HepG2 (cell line): ENCODE results near the gene AKT3.

Experiments used
- CCAR2 ChIP-seq: fragments of 200-400 bp; formaldehyde crosslinking; optimal IDR thresholded peaks from 2 replicates; pipeline ENCODE3; 2018; ENCODE audit warnings: low read depth, mild to moderate bottlenecking, low read length, moderate library complexity
- CHD2 ChIP-seq: IDR thresholded peaks from 2 replicates; pipeline ENCODE4 v1.6.1; 2011; ENCODE audit warnings: low read depth, low read length, improper control_type of control experiment
- ISL2 ChIP-seq: sonication (generic); formaldehyde crosslinking; IDR thresholded peaks from 2 replicates; pipeline ENCODE4 v1.5.0; 2020; ENCODE audit warnings: missing genetic modification reagents
- KDM6A ChIP-seq: IDR thresholded peaks from 2 replicates; pipeline ENCODE4 v1.6.1; 2016; ENCODE audit warnings: low read depth
- RFX5 ChIP-seq: IDR thresholded peaks from 2 replicates; pipeline ENCODE4 v1.6.1; 2011; ENCODE audit warnings: low read depth, low read length, improper control_type of control experiment
- YY1 ChIP-seq: IDR thresholded peaks from 2 replicates; pipeline ENCODE4 v1.6.1; 2011; ENCODE audit warnings: low read length, low read depth, moderate library complexity, mild to moderate bottlenecking; ENCODE audit not compliant: insufficient read depth, insufficient replicate concordance
- TF ChIP-seq, protein P1 (sequence below): sonication (generic); formaldehyde crosslinking; IDR thresholded peaks from 2 replicates; pipeline ENCODE4 v1.5.0; 2020; ENCODE audit warnings: mild to moderate bottlenecking, missing genetic modification reagents, moderate library complexity
- TF ChIP-seq, protein P2 (sequence below): sonication (generic); formaldehyde crosslinking; IDR thresholded peaks from 2 replicates; pipeline ENCODE4 v1.8.1; 2023; ENCODE audit warnings: mild to moderate bottlenecking, inconsistent platforms, moderate library complexity, missing genetic modification reagents, borderline replicate concordance
- TF ChIP-seq, protein P3 (sequence below): sonication (generic); formaldehyde crosslinking; conservative IDR thresholded peaks from 2 replicates; pipeline ENCODE4 v1.4.0; 2020; ENCODE audit warnings: missing genetic modification reagents

DNA sequence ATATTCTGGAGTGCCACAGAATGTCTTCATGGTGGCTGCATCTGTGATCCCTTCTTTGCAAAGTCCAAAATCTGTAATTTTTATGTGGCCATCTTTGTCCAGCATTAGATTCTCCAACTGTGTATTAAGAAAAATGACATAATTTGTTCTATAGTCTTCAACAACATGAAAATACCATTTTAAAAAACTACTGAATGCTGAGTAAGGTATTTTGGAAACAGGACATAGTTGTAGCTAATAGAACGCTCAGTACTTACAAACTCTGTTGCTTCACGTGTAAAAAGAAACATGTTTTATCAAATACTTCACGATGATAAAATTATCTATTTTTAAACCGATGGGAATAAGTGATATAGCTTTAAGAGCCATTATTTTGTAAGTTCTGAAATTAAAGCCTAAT lies 286.3 kb downstream of the AKT3 start:
- TF ChIP-seq, protein P1, sequence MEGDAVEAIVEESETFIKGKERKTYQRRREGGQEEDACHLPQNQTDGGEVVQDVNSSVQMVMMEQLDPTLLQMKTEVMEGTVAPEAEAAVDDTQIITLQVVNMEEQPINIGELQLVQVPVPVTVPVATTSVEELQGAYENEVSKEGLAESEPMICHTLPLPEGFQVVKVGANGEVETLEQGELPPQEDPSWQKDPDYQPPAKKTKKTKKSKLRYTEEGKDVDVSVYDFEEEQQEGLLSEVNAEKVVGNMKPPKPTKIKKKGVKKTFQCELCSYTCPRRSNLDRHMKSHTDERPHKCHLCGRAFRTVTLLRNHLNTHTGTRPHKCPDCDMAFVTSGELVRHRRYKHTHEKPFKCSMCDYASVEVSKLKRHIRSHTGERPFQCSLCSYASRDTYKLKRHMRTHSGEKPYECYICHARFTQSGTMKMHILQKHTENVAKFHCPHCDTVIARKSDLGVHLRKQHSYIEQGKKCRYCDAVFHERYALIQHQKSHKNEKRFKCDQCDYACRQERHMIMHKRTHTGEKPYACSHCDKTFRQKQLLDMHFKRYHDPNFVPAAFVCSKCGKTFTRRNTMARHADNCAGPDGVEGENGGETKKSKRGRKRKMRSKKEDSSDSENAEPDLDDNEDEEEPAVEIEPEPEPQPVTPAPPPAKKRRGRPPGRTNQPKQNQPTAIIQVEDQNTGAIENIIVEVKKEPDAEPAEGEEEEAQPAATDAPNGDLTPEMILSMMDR = no peak
- TF ChIP-seq, protein P2, sequence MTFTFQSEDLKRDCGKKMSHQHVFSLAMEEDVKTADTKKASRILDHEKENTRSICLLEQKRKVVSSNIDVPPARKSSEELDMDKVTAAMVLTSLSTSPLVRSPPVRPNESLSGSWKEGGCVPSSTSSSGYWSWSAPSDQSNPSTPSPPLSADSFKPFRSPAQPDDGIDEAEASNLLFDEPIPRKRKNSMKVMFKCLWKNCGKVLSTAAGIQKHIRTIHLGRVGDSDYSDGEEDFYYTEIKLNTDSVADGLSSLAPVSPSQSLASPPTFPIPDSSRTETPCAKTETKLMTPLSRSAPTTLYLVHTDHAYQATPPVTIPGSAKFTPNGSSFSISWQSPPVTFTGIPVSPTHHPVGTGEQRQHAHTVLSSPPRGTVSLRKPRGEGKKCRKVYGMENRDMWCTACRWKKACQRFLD (CRISPR knock-in tag) = no peak
- TF ChIP-seq YY1 = no peak
- TF ChIP-seq RFX5 = no peak
- no peak for TF ChIP-seq CCAR2
- no peak for TF ChIP-seq KDM6A
- TF ChIP-seq CHD2 = no peak
- TF ChIP-seq, protein P3, sequence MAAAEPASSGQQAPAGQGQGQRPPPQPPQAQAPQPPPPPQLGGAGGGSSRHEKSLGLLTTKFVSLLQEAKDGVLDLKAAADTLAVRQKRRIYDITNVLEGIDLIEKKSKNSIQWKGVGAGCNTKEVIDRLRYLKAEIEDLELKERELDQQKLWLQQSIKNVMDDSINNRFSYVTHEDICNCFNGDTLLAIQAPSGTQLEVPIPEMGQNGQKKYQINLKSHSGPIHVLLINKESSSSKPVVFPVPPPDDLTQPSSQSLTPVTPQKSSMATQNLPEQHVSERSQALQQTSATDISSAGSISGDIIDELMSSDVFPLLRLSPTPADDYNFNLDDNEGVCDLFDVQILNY (CRISPR knock-in tag) = no peak
- TF ChIP-seq ISL2 = no peak
